CD8-positive, alpha-beta memory T cell (primary cell): ENCODE results near the gene CHRNA4. TPM values are rescaled to one million over a fixed set of nuclear protein-coding genes. Genes with fewer than 3 reads are reported as not detected.

Source experiments
- CTCF ChIA-PET: fragments of 350-600 bp; sonication (Branson Sonifier 250); formaldehyde crosslinking; loops from one replicate; lab custom pipeline; 2021; ENCODE audit warnings: antibody characterized with exemption; lab: Charles Lee
- POLR2A ChIA-PET: fragments of 350-600 bp; sonication (Branson Sonifier 250); formaldehyde crosslinking; loops from one replicate; lab custom pipeline; 2021; ENCODE audit warnings: antibody characterized with exemption; lab: Charles Lee
- DNase-seq, 5 donors: peaks; one replicate each; pipeline versions ENCODE4 v3.0.0 to v3.0.0-alpha.2; 2020 to 2022; ENCODE audit warnings: mixed read lengths in 1 of 5
- H3K27ac ChIP-seq: one replicate; pipeline ENCODE4 v1.7.0; 2013; ENCODE audit warnings: low read depth, mild to moderate bottlenecking, low read length, moderate library complexity
- H3K27me3 ChIP-seq: 2 replicates; pipeline ENCODE4 v1.7.0; 2013; ENCODE audit warnings: low read length, mild to moderate bottlenecking; ENCODE audit not compliant: insufficient read depth, poor library complexity, severe bottlenecking
- H3K36me3 ChIP-seq: 2 replicates; pipeline ENCODE4 v1.7.0; 2013; ENCODE audit warnings: mild to moderate bottlenecking, low read length, moderate library complexity; ENCODE audit not compliant: insufficient read depth
- H3K4me1 ChIP-seq: 2 replicates; pipeline ENCODE4 v1.7.0; 2013; ENCODE audit warnings: mild to moderate bottlenecking, low read length, moderate library complexity; ENCODE audit not compliant: insufficient read depth
- H3K4me3 ChIP-seq: 2 replicates; pipeline ENCODE4 v1.7.0; 2013; ENCODE audit warnings: mild to moderate bottlenecking, low read length
- H3K9me3 ChIP-seq: 2 replicates; pipeline ENCODE4 v1.7.0; 2013; ENCODE audit warnings: mild to moderate bottlenecking, low read length
- H3K27ac Mint-ChIP-seq, 8 donors: one replicate each; pipeline ENCODE4 v1.8.0; 2020 to 2021; ENCODE audit warnings: mixed read lengths in 8 of 8, mild to moderate bottlenecking in 6 of 8, inconsistent platforms in 3 of 8, moderate library complexity in 3 of 8
- H3K27me3 Mint-ChIP-seq, 2 donors: one replicate each; pipeline ENCODE4 v1.8.0; 2020 to 2021; ENCODE audit warnings: mixed read lengths in 2 of 2, mild to moderate bottlenecking in 1 of 2, moderate library complexity in 1 of 2
- H3K36me3 Mint-ChIP-seq, 3 donors: one replicate each; pipeline ENCODE4 v1.8.0; 2020 to 2021; ENCODE audit warnings: mixed read lengths in 3 of 3, inconsistent platforms in 1 of 3, mild to moderate bottlenecking in 1 of 3
- H3K4me1 Mint-ChIP-seq, 3 donors: one replicate each; pipeline ENCODE4 v1.8.0; 2020 to 2021; ENCODE audit warnings: mixed read lengths in 3 of 3, inconsistent platforms in 1 of 3, mild to moderate bottlenecking in 1 of 3
- H3K4me3 Mint-ChIP-seq, 7 donors: one replicate each; pipeline ENCODE4 v1.8.0; 2020 to 2021; ENCODE audit warnings: mixed read lengths in 7 of 7, mild to moderate bottlenecking in 6 of 7, moderate library complexity in 4 of 7, inconsistent platforms in 2 of 7
- H3K9me3 Mint-ChIP-seq, 5 donors: one replicate each; pipeline ENCODE4 v1.8.0; 2020 to 2022; ENCODE audit warnings: mixed read lengths in 5 of 5, mild to moderate bottlenecking in 3 of 5, moderate library complexity in 2 of 5, inconsistent platforms in 1 of 5
- polyA plus RNA-seq: library from polyadenylated mRNA; unstranded; fragments of 300-500 nt; fragmentation: Illumina TruSeq; gene quantifications from one replicate; pipeline ENCODE4 v1.2.3, GENCODE V29; 2021
- total RNA-seq, 2 experiments: library from RNA; stranded (reverse); gene quantifications; one replicate each; pipeline ENCODE4 v1.2.3, GENCODE V29; 2021

Gene CHRNA4
- total and polyA plus RNA-seq, 3 experiments from 2014 or later: not detected

- no peak overlapping the region for H3K4me3 Mint-ChIP-seq
- no peaks in the 10 kb centered on the region for H3K36me3 ChIP-seq
- peaks cover 0 to 4% (median 2%) of the 10 kb centered on the region in 3 donors for H3K4me1 Mint-ChIP-seq
- DNase-seq: no peak
- no peaks in the 10 kb centered on the region for H3K9me3 Mint-ChIP-seq
- ChIA-PET POLR2A (no interaction called here), CTCF (no interaction called here)
- H3K9me3 ChIP-seq: no peaks in the 10 kb centered on the region
- no peak overlapping the region for H3K27ac ChIP-seq
- H3K36me3 Mint-ChIP-seq: no peaks in the 10 kb centered on the region
- H3K27me3 ChIP-seq: no peaks in the 10 kb centered on the region
- H3K27me3 Mint-ChIP-seq: peaks cover 2 to 3% of the 10 kb centered on the region in 2 donors
- H3K4me1 ChIP-seq: no peaks in the 10 kb centered on the region
- no peak overlapping the region for H3K27ac Mint-ChIP-seq
- no peak overlapping the region for H3K4me3 ChIP-seq
Measured at GRCh38 chr20:63405102-63405730, 44.1 kb upstream of the CHRNA4 start.

GRCh38 chr20:63404129-63405085 lies 43.3 kb upstream of the CHRNA4 start:
- H3K27ac Mint-ChIP-seq: no peak overlapping the region
- H3K27me3 ChIP-seq: no peaks in the 10 kb centered on the region
- H3K4me3 ChIP-seq: no peak overlapping the region
- no peaks in the 10 kb centered on the region for H3K4me1 ChIP-seq
- ChIA-PET POLR2A (no interaction called here), CTCF (no interaction called here)
- no peaks in the 10 kb centered on the region for H3K36me3 Mint-ChIP-seq
- no peak for DNase-seq
- H3K9me3 Mint-ChIP-seq: no peaks in the 10 kb centered on the region
- H3K9me3 ChIP-seq: no peaks in the 10 kb centered on the region
- H3K27me3 Mint-ChIP-seq: peaks cover 2 to 4% of the 10 kb centered on the region in 2 donors
- H3K27ac ChIP-seq: no peak overlapping the region
- H3K36me3 ChIP-seq: no peaks in the 10 kb centered on the region
- H3K4me3 Mint-ChIP-seq: no peak overlapping the region
- peaks cover 0 to 4% (median 2%) of the 10 kb centered on the region in 3 donors for H3K4me1 Mint-ChIP-seq

GRCh38 chr20:63403403-63404105 lies 42.4 kb upstream of the CHRNA4 start:
- H3K4me1 Mint-ChIP-seq: no peaks in the 10 kb centered on the region
- POLR2A ChIA-PET: interaction anchor here (0.5 kb wide), 1 partner anchor 32 kb away, joined by 3 read pairs; no protein-coding TSS in a partner anchor
- Histone ChIP-seq H3K27me3 (no peaks in the 10 kb centered on the region), H3K36me3 (no peaks in the 10 kb centered on the region), H3K9me3 (no peaks in the 10 kb centered on the region), H3K27ac (no peak overlapping the region), H3K4me1 (no peaks in the 10 kb centered on the region), H3K4me3 (no peak overlapping the region)
- no peaks in the 10 kb centered on the region for H3K36me3 Mint-ChIP-seq
- peaks cover 2 to 4% of the 10 kb centered on the region in 2 donors for H3K27me3 Mint-ChIP-seq
- H3K4me3 Mint-ChIP-seq: no peak overlapping the region
- no peaks in the 10 kb centered on the region for H3K9me3 Mint-ChIP-seq
- DNase-seq: no peak
- CTCF ChIA-PET: no interaction called here
- no peak overlapping the region for H3K27ac Mint-ChIP-seq

GRCh38 chr20:63402860-63403220 lies 41.7 kb upstream of the CHRNA4 start:
- H3K27me3 Mint-ChIP-seq: peaks cover 2 to 4% of the 10 kb centered on the region in 2 donors
- Histone ChIP-seq H3K4me1 (no peaks in the 10 kb centered on the region), H3K9me3 (no peaks in the 10 kb centered on the region), H3K27ac (no peak overlapping the region), H3K27me3 (no peaks in the 10 kb centered on the region), H3K36me3 (no peaks in the 10 kb centered on the region), H3K4me3 (no peak overlapping the region)
- H3K4me3 Mint-ChIP-seq: no peak overlapping the region
- no peaks in the 10 kb centered on the region for H3K4me1 Mint-ChIP-seq
- CTCF ChIA-PET: no interaction called here
- no peaks in the 10 kb centered on the region for H3K9me3 Mint-ChIP-seq
- no peak overlapping the region for H3K27ac Mint-ChIP-seq
- no peaks in the 10 kb centered on the region for H3K36me3 Mint-ChIP-seq
- POLR2A ChIA-PET: interaction anchor here (0.5 kb wide), 1 partner anchor 33 kb away, joined by 3 read pairs; no protein-coding TSS in a partner anchor
- DNase-seq: no peak

GRCh38 chr20:63402181-63402859 lies 41.2 kb upstream of the CHRNA4 start:
- no peak for DNase-seq
- Mint-ChIP-seq H3K4me3 (no peak overlapping the region), H3K9me3 (no peaks in the 10 kb centered on the region), H3K36me3 (no peaks in the 10 kb centered on the region), H3K27ac (no peak overlapping the region), H3K27me3 (peaks cover 2 to 4% of the 10 kb centered on the region in 2 donors), H3K4me1 (no peaks in the 10 kb centered on the region)
- POLR2A ChIA-PET: no interaction called here
- CTCF ChIA-PET: no interaction called here
- Histone ChIP-seq H3K27me3 (no peaks in the 10 kb centered on the region), H3K9me3 (no peaks in the 10 kb centered on the region), H3K4me1 (no peaks in the 10 kb centered on the region), H3K36me3 (no peaks in the 10 kb centered on the region), H3K27ac (no peak overlapping the region), H3K4me3 (no peak overlapping the region)

GRCh38 chr20:63401384-63402110 lies 40.4 kb upstream of the CHRNA4 start:
- no peaks in the 10 kb centered on the region for H3K9me3 Mint-ChIP-seq

GRCh38 chr20:63400486-63401210 lies 39.5 kb upstream of the CHRNA4 start:
- no peaks in the 10 kb centered on the region for H3K36me3 Mint-ChIP-seq
- H3K27me3 Mint-ChIP-seq: peaks cover 2 to 4% of the 10 kb centered on the region in 2 donors
- no peak for DNase-seq
- no peaks in the 10 kb centered on the region for H3K9me3 Mint-ChIP-seq
- H3K4me1 Mint-ChIP-seq: no peaks in the 10 kb centered on the region
- no peak overlapping the region for H3K27ac Mint-ChIP-seq
- CTCF ChIA-PET: no interaction called here
- no peaks in the 10 kb centered on the region for H3K27me3 ChIP-seq
- no peaks in the 10 kb centered on the region for H3K36me3 ChIP-seq
- H3K27ac ChIP-seq: no peak overlapping the region
- no peak overlapping the region for H3K4me3 ChIP-seq
- no peaks in the 10 kb centered on the region for H3K4me1 ChIP-seq
- no peaks in the 10 kb centered on the region for H3K9me3 ChIP-seq
- POLR2A ChIA-PET: no interaction called here
- H3K4me3 Mint-ChIP-seq: no peak overlapping the region

More at GRCh38 chr20:63401384-63402110, 40.4 kb upstream of the CHRNA4 start:
- CTCF ChIA-PET: no interaction called here
- no peak overlapping the region for H3K27ac Mint-ChIP-seq
- H3K36me3 Mint-ChIP-seq: no peaks in the 10 kb centered on the region
- H3K27me3 ChIP-seq: no peaks in the 10 kb centered on the region
- no peaks in the 10 kb centered on the region for H3K36me3 ChIP-seq
- H3K4me1 Mint-ChIP-seq: no peaks in the 10 kb centered on the region
- H3K27me3 Mint-ChIP-seq: peaks cover 2 to 4% of the 10 kb centered on the region in 2 donors
- DNase-seq: no peak
- H3K27ac ChIP-seq: no peak overlapping the region
- no peaks in the 10 kb centered on the region for H3K4me1 ChIP-seq
- no peaks in the 10 kb centered on the region for H3K9me3 ChIP-seq
- H3K4me3 ChIP-seq: no peak overlapping the region
- no peak overlapping the region for H3K4me3 Mint-ChIP-seq
- POLR2A ChIA-PET: no interaction called here
